Forelimb muscle (tissue), 1 donor: ENCODE results near the gene SHROOM1. TPM values are rescaled to one million over a fixed set of nuclear protein-coding genes. Genes with fewer than 3 reads are reported as not detected.
"Not testable (repeated sequence)": the region's sequence is repeated elsewhere in the genome, so short reads cannot be mapped to it uniquely, and the experiment has no call there.

Experiments used
- DNase-seq: peaks from one replicate; pipeline ENCODE4 v3.0.0-alpha.2; 2013; ENCODE audit warnings: low read depth
- polyA plus RNA-seq: library from polyadenylated mRNA; unstranded; fragments of 120-200 nt; gene quantifications from one replicate; pipeline ENCODE4 v1.2.1, GENCODE V29; 2013; ENCODE audit not compliant: insufficient read length

SHROOM1 gene
- polyA plus RNA-seq = 2.9 TPM

GRCh38 chr5:132830436-132831094 lies at the start of gene SHROOM1:
Gene SHROOM1 (minus strand): TSS chr5:132830647. CDS start chr5:132826140, 4,507 bp downstream.
- no peak for DNase-seq

- DNase-seq = no peak
Observed at GRCh38 chr5:132877938-132878337, 47.5 kb upstream of the SHROOM1 start.

GRCh38 chr5:132877466-132877865 lies 47.0 kb upstream of the SHROOM1 start:
- DNase-seq = no peak

- no peak for DNase-seq
Observed at GRCh38 chr5:132876020-132876759, 45.7 kb upstream of the SHROOM1 start.

- DNase-seq = no peak
Observed at GRCh38 chr5:132873930-132874271, 43.5 kb upstream of the SHROOM1 start.

GRCh38 chr5:132873119-132873929 lies 42.9 kb upstream of the SHROOM1 start, which contains the start of gene LEAP2:
Gene LEAP2 (plus strand): TSS chr5:132873668. CDS start chr5:132873695, 27 bp downstream.
- DNase-seq = no peak

- no peak for DNase-seq
Observed at GRCh38 chr5:132872788-132873118, 42.3 kb upstream of the SHROOM1 start.

- no peak for DNase-seq
Observed at GRCh38 chr5:132871459-132872284, 41.2 kb upstream of the SHROOM1 start.

GRCh38 chr5:132870801-132871200 lies 40.4 kb upstream of the SHROOM1 start:
- no peak for DNase-seq

- no peak for DNase-seq
Observed at GRCh38 chr5:132868754-132869153, 38.3 kb upstream of the SHROOM1 start.

GRCh38 chr5:132867046-132867451 lies 36.6 kb upstream of the SHROOM1 start:
- no peak for DNase-seq

GRCh38 chr5:132866342-132867045 lies 36.0 kb upstream of the SHROOM1 start, which contains the start of the genes GDF9 and UQCRQ:
Gene GDF9 (minus strand): TSS chr5:132866469. CDS start chr5:132864533, 1,936 bp downstream.
Gene UQCRQ (plus strand): TSS chr5:132866642. CDS start chr5:132866882, 240 bp downstream.
- DNase-seq = peak; percentile 100

- DNase-seq = no peak
Observed at GRCh38 chr5:132865668-132866341, 35.4 kb upstream of the SHROOM1 start.

GRCh38 chr5:132860742-132861141 lies 30.3 kb upstream of the SHROOM1 start:
- no peak for DNase-seq

- DNase-seq = no peak
Observed at GRCh38 chr5:132859889-132860437, 29.5 kb upstream of the SHROOM1 start.

- no peak for DNase-seq
Observed at GRCh38 chr5:132856011-132856410, 25.6 kb upstream of the SHROOM1 start.

- not testable (repeated sequence) for DNase-seq
Observed at GRCh38 chr5:132854992-132855391, 24.5 kb upstream of the SHROOM1 start.

- DNase-seq = no peak
Observed at GRCh38 chr5:132854301-132854700, 23.9 kb upstream of the SHROOM1 start.

GRCh38 chr5:132853790-132854189 lies 23.3 kb upstream of the SHROOM1 start:
- no peak for DNase-seq

- DNase-seq = no peak
Observed at GRCh38 chr5:132853323-132853722, 22.9 kb upstream of the SHROOM1 start.
